HG03196 (cell line): ENCODE results near the gene NUBPL.

Experiments
- ATAC-seq: cut with Tn5 transposase; IDR thresholded peaks from one replicate; pipeline ENCODE4 v1.9.1; 2021; ENCODE audit not compliant: unreplicated experiment

Gene NUBPL

GRCh38 chr14:31909977-31910376, 348.8 kb downstream of the NUBPL start:
- no peak for ATAC-seq
